H9 (cell line): Measurements from ENCODE around the gene UNC5A. TPM values are rescaled to one million over a fixed set of nuclear protein-coding genes. Genes with fewer than 3 reads are reported as not detected.

Source experiments
- DNase-seq: peaks from one replicate; pipeline ENCODE4 v3.0.0-alpha.2; 2017
- H2AFZ ChIP-seq: one replicate; pipeline ENCODE4 v1.6.1; 2013; ENCODE audit warnings: mild to moderate bottlenecking, low read length, control low read depth, moderate library complexity
- H2AK5ac ChIP-seq: 2 replicates; pipeline ENCODE4 v1.6.1; 2013; ENCODE audit warnings: low read length, control low read depth, mixed read lengths; ENCODE audit not compliant: insufficient read length
- H2BK120ac ChIP-seq: one replicate; pipeline ENCODE4 v1.6.1; 2013; ENCODE audit warnings: low read depth, mild to moderate bottlenecking, low read length, control low read depth, inconsistent platforms; ENCODE audit not compliant: poor library complexity, severe bottlenecking
- H2BK12ac ChIP-seq: 2 replicates; pipeline ENCODE4 v1.6.1; 2013; ENCODE audit warnings: low read length, control low read depth, mixed read lengths, low read depth; ENCODE audit not compliant: insufficient read length
- H2BK15ac ChIP-seq: 2 replicates; pipeline ENCODE4 v1.6.1; 2013; ENCODE audit warnings: low read depth, low read length, control low read depth
- H2BK20ac ChIP-seq: one replicate; pipeline ENCODE4 v1.6.1; 2013; ENCODE audit warnings: low read depth, mild to moderate bottlenecking, low read length, control low read depth, inconsistent platforms; ENCODE audit not compliant: poor library complexity, severe bottlenecking
- H2BK5ac ChIP-seq: 2 replicates; pipeline ENCODE4 v1.6.1; 2013; ENCODE audit warnings: low read length, control low read depth, mixed read lengths; ENCODE audit not compliant: insufficient read length
- H3K14ac ChIP-seq: 2 replicates; pipeline ENCODE4 v1.6.1; 2013; ENCODE audit warnings: low read length, control low read depth; ENCODE audit not compliant: insufficient read depth
- H3K18ac ChIP-seq: 2 replicates; pipeline ENCODE4 v1.6.1; 2013; ENCODE audit warnings: low read depth, mild to moderate bottlenecking, mixed read lengths, low read length, control low read depth; ENCODE audit not compliant: insufficient read length
- H3K23ac ChIP-seq: 2 replicates; pipeline ENCODE4 v1.6.1; 2013; ENCODE audit warnings: low read length, control low read depth, mixed read lengths, low read depth; ENCODE audit not compliant: insufficient read length
- H3K23me2 ChIP-seq: 2 replicates; pipeline ENCODE4 v1.6.1; 2013; ENCODE audit warnings: low read depth, mild to moderate bottlenecking, mixed read lengths, low read length, control low read depth; ENCODE audit not compliant: insufficient read length, poor library complexity, severe bottlenecking
- H3K27ac ChIP-seq: 2 replicates; pipeline ENCODE4 v1.5.1; 2013; ENCODE audit warnings: low read length, control low read depth, mixed read lengths, low read depth; ENCODE audit not compliant: insufficient read length
- H3K27me3 ChIP-seq: 2 replicates; pipeline ENCODE4 v1.6.1; 2013; ENCODE audit warnings: low read length, control low read depth, inconsistent platforms; ENCODE audit not compliant: insufficient read depth
- H3K4ac ChIP-seq: 2 replicates; pipeline ENCODE4 v1.6.1; 2013; ENCODE audit warnings: low read depth, mild to moderate bottlenecking, control low read depth, inconsistent platforms, low read length, moderate library complexity
- H3K4me1 ChIP-seq: 2 replicates; pipeline ENCODE4 v1.6.1; 2013; ENCODE audit warnings: low read length, control low read depth, inconsistent platforms; ENCODE audit not compliant: insufficient read depth
- H3K4me2 ChIP-seq: 2 replicates; pipeline ENCODE4 v1.6.1; 2013; ENCODE audit warnings: low read length, control low read depth, mixed read lengths; ENCODE audit not compliant: insufficient read length, insufficient read depth
- H3K56ac ChIP-seq: 2 replicates; pipeline ENCODE4 v1.6.1; 2013; ENCODE audit warnings: low read depth, mild to moderate bottlenecking, mixed read lengths, low read length, control low read depth; ENCODE audit not compliant: insufficient read length
- H3K79me1 ChIP-seq: 2 replicates; pipeline ENCODE4 v1.6.1; 2013; ENCODE audit warnings: low read depth, mild to moderate bottlenecking, moderate library complexity, low read length, control low read depth, inconsistent platforms; ENCODE audit not compliant: insufficient read depth, poor library complexity, severe bottlenecking
- H3K79me2 ChIP-seq: 2 replicates; pipeline ENCODE4 v1.6.1; 2013; ENCODE audit warnings: low read length, control low read depth, inconsistent platforms; ENCODE audit not compliant: insufficient read depth
- H3K9ac ChIP-seq: 2 replicates; pipeline ENCODE4 v1.6.1; 2013; ENCODE audit warnings: low read length, control low read depth, mixed read lengths; ENCODE audit not compliant: insufficient read length; ENCODE audit errors: extremely low read depth
- H3K9me3 ChIP-seq: one replicate; pipeline ENCODE4 v1.6.1; 2013; ENCODE audit warnings: low read depth, low read length, inconsistent platforms; ENCODE audit not compliant: control insufficient read depth
- H3T11ph ChIP-seq: one replicate; pipeline ENCODE4 v1.6.1; 2013; ENCODE audit warnings: mild to moderate bottlenecking, low read length, control low read depth, inconsistent platforms
- H4K20me1 ChIP-seq: one replicate; pipeline ENCODE4 v1.6.1; 2013; ENCODE audit not compliant: control insufficient read depth, insufficient read length, insufficient read depth
- H4K5ac ChIP-seq: 2 replicates; pipeline ENCODE4 v1.6.1; 2013; ENCODE audit warnings: low read depth, mild to moderate bottlenecking, mixed read lengths, low read length, control low read depth; ENCODE audit not compliant: insufficient read length
- H4K8ac ChIP-seq: replicated peaks from 2 replicates; pipeline ENCODE4 v1.6.1; 2013; ENCODE audit warnings: low read length, control low read depth, mixed read lengths, low read depth; ENCODE audit not compliant: insufficient read length
- H4K91ac ChIP-seq: 2 replicates; pipeline ENCODE4 v1.6.1; 2013; ENCODE audit warnings: low read depth, mild to moderate bottlenecking, moderate library complexity, mixed read lengths, low read length, control low read depth; ENCODE audit not compliant: insufficient read length
- H3K27ac Mint-ChIP-seq, 3 experiments: 2 replicates in 2 of 3; 3 replicates in 1 of 3; pipeline ENCODE4 v1.8.0; 2020 to 2021; ENCODE audit warnings: mixed read lengths in 3 of 3, mild to moderate bottlenecking in 1 of 3, moderate library complexity in 1 of 3
- H3K27me3 Mint-ChIP-seq: 2 replicates; pipeline ENCODE4 v1.8.0; 2021; ENCODE audit warnings: low read depth, mild to moderate bottlenecking, moderate library complexity, mixed read lengths
- H3K36me3 Mint-ChIP-seq, 3 experiments: 2 replicates in 2 of 3; 3 replicates in 1 of 3; pipeline ENCODE4 v1.8.0; 2020 to 2021; ENCODE audit warnings: low read depth in 3 of 3, mixed read lengths in 3 of 3; ENCODE audit not compliant: insufficient read depth in 1 of 3
- H3K4me1 Mint-ChIP-seq, 2 experiments: 2 replicates each; pipeline ENCODE4 v1.8.0; 2020; ENCODE audit warnings: mixed read lengths in 2 of 2
- H3K4me3 Mint-ChIP-seq, 2 experiments: 2 replicates in 1 of 2; 3 replicates in 1 of 2; pipeline ENCODE4 v1.8.0; 2020 to 2021; ENCODE audit warnings: mild to moderate bottlenecking in 2 of 2, mixed read lengths in 2 of 2, moderate library complexity in 1 of 2
- H3K9me3 Mint-ChIP-seq, 2 experiments: 2 replicates in 1 of 2; 3 replicates in 1 of 2; pipeline ENCODE4 v1.8.0; 2020; ENCODE audit warnings: mild to moderate bottlenecking in 2 of 2, mixed read lengths in 2 of 2, moderate library complexity in 1 of 2
- CTCF ChIP-seq: fragments of 200-600 bp; sonication (generic); conservative IDR thresholded peaks from 3 replicates; pipeline ENCODE4 v1.8.0; 2021; ENCODE audit warnings: antibody characterized with exemption, mild to moderate bottlenecking
- WGBS: extraction: QIAGEN DNeasy Blood & Tissue Kit; methylation state at CpG from one replicate; pipeline ENCODE4 v1.1.7; 2013; ENCODE audit warnings: missing lambda C conversion rate, low lambda C conversion rate, mixed read lengths; ENCODE audit not compliant: insufficient read length; ENCODE audit errors: extremely low coverage; 5-methylcytosine and 5-hydroxymethylcytosine counted together
- total RNA-seq: library from RNA; stranded (reverse); gene quantifications from 2 replicates; pipeline ENCODE4 v1.2.1, GENCODE V29; 2021

The UNC5A gene
- total RNA-seq, 1 experiment from 2014 or later, result 4.4 TPM

DNA sequence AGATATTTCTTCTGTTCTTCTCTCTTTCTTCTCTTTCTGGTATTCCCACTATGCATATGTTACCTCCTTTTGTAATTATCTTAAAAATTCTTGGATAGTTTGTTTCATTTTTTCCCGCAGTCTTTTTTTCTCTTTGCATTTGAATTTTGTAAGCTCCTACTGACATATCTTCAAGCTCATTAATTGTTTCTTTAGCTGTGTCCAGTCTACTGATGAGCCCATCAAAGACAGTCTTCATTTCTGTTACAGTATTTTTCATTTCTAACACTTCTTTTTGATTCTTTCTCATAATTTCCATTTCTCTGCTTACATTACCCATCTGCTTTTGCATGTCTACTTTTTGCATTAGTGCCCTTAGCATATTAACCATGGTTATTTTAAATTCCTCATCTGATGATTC is 44.7 kb upstream of the UNC5A start:
- Histone ChIP-seq H3K4me1 (peaks cover 5% of the 10 kb centered on the region), H3K23ac (no peak overlapping the region), H4K5ac (no peak overlapping the region), H3K4ac (no peak overlapping the region), H3K56ac (no peak overlapping the region), H2BK12ac (no peak overlapping the region), H4K8ac (no peak overlapping the region), H2AFZ (no peak overlapping the region), H3K9ac (no peak overlapping the region), H2BK15ac (no peak overlapping the region), H4K20me1 (no peaks in the 10 kb centered on the region), H3K23me2 (no peaks in the 10 kb centered on the region), H3K27me3 (no peaks in the 10 kb centered on the region; the same call in 1 of the 2 replicates), H3K79me1 (no peaks in the 10 kb centered on the region), H2BK120ac (no peak overlapping the region), H2BK20ac (no peak overlapping the region), H3K14ac (no peak overlapping the region), H3K9me3 (no peaks in the 10 kb centered on the region), H3T11ph (no peak overlapping the region), H3K79me2 (no peaks in the 10 kb centered on the region), H3K27ac (no peak overlapping the region), H4K91ac (no peak overlapping the region), H3K18ac (no peak overlapping the region), H2BK5ac (no peak overlapping the region), H2AK5ac (no peak overlapping the region), H3K4me2 (no peak overlapping the region)
- no peak for DNase-seq
- no peak overlapping the region for H3K27ac Mint-ChIP-seq
- no peak overlapping the region for H3K4me3 Mint-ChIP-seq
- peaks cover 8% of the 10 kb centered on the region for H3K27me3 Mint-ChIP-seq
- peaks cover 10 to 15% of the 10 kb centered on the region in 2 experiments for H3K4me1 Mint-ChIP-seq
- no peak for TF ChIP-seq CTCF
- no CpG with 5 or more reads among the region's 1 CpG for WGBS
- H3K36me3 Mint-ChIP-seq, result no peaks in the 10 kb centered on the region
- peaks cover 2 to 11% of the 10 kb centered on the region in 2 experiments; a peak in 3 of 5 replicates for H3K9me3 Mint-ChIP-seq
